HG02885 (cell line): ENCODE measurements around the gene PRR3.
A peak's percentile ranks its signal among the peaks of the same experiment; 100 is the strongest.

Experiments used
- ATAC-seq: cut with Tn5 transposase; IDR thresholded peaks from one replicate; pipeline ENCODE4 v1.9.1; 2021; ENCODE audit warnings: mild to moderate bottlenecking; ENCODE audit not compliant: unreplicated experiment, poor library complexity

PRR3 gene

DNA sequence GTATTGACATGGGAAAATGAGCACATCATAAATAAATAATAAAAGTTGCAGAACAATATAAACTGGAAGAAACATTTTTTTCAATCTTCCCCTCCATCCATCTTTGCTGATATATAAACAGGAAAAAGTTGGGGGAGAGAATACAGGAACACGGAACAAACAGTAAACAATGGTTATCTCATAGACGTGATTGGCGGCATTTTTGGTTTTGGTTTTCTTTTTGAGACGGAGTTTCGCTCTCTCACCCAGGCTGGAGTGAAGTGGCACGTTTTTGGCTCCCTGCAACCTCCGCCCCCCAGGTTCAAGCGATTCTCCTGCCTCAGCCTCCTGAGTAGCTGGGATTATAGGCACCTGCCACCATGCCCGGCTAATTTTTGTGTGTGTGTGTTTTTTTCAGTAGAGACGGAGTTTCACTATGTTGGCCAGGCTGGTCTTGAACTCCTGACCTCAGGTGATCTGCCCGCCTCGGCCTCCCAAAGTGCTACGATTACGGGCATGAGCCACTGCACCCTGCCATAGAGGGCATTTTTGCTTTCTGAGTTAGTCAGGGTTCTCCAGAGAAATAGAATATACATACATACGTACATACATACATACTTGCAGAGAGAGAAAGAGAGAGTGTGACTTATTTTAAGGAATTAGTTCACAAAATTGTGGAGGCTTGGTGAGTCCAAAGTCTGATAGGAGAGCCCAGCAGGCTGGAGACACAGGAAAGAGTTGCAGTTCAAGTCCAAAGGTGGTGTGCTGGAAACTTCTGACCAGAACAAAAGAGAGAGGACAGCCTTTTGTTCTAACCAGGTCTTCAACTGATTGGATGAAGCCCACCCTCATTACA is 23.4 kb upstream of the PRR3 start:
- ATAC-seq, result no peak

DNA sequence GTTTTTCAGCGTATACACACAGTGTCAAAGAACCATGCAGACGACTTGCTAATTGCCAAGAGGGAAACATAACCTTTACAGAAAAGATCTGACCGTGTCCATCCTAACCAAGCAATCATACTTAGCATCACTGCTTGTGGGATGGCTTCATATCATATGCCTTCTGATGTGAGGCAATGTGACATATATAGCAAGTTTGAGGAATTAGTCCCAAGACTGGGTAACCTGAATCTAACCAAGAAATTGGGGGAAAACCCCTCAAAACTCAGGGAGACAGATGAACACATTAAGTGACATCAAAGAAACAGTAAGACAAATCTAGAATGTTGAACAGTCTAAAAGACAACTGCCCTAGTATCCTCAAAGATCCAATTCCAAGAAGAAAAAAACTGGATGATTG is 19.2 kb upstream of the PRR3 start:
- no peak for ATAC-seq

DNA sequence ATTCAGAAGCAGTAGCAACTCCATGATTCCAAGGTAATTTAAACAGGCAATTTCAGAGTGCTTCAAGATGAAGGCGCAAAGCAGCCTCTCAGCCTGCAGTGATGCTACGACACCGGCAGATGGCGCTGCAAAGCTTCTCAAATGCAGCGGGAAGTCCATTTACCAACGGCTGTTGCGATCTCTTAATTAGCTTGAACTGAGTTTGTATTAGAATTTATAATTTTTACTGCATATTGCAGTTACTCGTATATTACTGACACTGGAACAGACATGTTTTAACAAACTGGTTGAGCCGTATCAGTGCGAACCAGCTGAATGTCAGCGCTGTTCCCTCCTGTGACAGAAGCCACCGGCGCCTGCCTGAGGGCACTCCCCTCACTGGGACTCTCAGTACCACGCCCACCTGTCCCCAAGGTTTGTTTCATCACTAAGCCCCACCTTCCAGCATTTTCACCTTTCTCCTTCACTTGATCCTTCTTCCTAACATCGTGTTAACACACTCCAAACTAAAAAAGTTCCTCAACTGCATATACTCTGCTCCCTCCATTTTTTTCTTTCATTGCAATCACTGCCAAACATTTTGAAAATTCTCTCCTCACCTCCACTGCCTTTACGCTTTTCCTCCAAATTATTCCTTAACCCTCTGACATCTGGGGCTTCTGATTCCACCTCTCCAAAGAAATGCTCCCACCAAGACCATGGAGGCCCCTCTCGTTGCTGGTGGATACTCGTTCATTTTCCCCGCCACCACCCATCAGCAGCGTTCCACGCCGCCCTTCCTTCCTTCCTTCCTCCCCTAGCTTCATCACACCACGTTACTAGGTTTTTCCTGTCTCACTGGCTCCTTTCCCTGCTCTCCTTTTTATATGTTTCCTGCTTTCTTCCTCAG is 15.3 kb upstream of the PRR3 start:
- peak; percentile 48 for ATAC-seq

DNA sequence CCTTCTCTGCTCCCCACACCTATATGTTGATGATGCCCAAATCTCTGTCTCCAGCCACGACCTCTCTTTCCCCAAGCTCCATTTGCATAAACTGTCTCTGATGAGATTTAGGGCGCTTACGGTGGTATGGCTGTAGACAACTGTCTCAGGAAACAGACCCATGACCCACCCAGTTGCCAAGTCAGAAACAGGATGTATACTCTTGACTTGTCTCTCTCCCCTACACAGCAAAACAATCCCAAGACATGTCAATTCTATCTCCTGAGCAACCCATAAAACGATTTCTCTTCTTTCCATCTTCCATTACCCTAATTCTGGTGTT is 14.7 kb upstream of the PRR3 start:
- no peak for ATAC-seq

DNA sequence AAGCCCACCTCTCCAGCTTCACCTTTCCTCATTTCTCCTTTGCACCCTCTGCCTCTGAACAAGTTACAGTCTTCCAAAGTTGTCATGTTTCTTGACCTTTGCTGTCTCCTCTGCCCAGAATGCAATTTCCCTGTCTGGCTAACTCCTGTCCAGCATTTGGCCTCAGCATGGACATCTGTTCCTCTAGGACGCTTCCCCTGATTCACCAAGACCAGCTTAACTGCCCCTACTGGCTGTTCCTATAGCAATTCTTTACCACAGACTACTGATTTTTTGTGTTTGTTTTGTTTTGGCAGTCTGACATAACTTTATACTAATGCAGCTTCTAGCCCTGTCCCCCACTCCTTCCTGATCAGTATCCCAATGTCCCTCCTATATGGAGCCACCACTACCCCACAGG is 14.2 kb upstream of the PRR3 start:
- ATAC-seq, result no peak

DNA sequence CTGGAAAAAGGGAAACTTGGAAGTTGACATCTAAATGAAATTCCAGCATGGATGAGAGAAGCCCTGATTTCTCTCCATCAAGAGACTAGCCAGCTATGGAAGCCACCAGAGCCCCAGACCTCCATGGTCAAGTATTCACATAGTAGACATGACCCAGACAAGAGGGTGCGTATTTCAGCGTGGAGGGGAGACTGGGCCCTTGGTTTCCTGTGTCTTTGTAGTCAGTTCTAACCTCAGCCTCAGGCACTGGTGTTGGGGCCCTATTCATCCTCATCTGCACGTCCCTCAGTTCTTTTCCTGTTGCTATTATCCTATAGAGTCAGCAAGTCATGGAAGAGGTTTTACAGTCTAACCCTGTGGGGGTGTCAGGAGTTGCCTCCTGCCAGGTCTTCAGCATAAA is 13.3 kb upstream of the PRR3 start:
- no peak for ATAC-seq

DNA sequence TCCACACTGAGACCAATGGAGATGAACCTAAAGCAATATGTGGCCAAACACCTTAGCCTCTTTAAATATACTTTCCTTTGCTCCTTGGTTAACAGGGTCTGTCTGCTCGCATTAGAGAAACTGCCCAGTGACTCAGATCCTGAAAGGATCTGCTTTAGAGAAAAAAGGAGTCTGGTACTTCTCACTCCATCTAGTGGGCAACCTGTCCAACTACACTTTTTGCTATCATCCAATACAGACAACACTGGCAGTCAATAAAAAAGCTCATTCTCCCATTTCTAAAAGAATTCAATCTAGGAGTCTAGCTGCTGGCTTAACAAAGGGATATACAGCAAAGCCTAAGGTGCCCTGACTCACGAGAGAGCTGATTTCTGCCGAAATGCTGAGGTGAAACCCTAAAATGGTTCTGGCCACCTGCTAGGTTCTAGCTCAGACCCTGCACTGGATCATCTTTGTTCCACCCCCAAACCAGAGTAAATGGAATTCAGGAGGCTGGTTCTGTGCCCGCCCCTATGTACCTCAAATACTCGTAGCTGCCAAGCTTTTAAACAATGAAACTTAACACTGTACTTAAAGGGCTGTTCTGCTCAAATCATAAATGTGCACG is 12.3 kb upstream of the PRR3 start:
- no peak for ATAC-seq

DNA sequence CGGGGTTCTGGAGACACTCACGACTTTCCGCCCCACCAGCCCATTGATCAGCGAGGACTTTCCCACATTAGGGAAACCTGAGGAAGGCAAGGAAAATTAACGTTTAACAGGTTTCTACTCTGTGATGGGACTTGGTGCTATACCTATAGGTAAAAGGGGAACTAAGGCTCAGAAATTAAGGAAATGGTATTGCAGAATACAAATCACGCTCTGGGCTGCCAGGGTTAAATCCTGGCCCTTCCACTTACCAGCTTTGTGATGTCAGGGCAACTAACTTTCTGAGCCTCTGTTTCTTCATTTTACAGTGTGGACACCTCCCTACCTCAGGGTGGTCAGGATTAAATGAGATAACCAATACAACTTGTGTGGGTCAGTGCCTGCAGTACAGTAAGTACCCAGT is 9.6 kb upstream of the PRR3 start:
- no peak for ATAC-seq

DNA sequence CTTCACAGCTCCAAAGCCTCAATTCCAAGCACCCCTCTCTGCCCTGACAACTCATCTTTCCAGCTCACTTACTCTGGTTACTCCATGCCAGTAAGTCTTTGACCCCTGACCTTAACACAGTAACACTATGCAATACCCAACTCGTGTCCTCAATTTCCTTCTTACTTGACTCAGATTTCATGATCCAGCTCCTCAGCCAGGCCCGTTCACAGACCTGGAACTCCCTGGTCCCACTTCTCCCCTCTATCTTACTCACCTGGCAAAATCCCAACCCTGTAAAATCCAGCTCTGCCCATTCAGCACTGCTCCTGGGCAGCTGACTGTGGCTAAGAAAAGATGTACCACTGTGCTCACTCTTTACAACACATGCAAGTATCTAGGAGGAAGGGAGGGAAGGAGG is 8.7 kb upstream of the PRR3 start:
- ATAC-seq, result no peak

DNA sequence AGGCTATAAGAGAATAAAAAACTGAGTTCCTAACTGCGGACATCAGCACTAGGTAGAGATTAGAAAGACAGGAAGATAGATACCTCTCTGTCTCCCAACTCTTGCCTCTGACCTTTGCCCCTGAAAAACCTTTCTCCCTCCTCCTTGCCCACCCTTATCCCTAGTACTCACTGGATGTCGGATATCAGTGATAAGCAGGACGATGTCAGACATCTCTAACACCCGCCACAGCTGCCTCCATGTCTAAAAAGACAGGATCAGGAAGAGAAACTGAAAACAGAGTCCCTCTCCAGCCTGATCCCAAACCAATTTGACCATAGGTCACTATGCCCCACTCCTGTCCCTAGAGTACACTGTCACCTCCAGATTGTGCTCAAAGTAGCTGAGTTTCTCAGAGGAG is 2.7 kb upstream of the PRR3 start:
- no peak for ATAC-seq

DNA sequence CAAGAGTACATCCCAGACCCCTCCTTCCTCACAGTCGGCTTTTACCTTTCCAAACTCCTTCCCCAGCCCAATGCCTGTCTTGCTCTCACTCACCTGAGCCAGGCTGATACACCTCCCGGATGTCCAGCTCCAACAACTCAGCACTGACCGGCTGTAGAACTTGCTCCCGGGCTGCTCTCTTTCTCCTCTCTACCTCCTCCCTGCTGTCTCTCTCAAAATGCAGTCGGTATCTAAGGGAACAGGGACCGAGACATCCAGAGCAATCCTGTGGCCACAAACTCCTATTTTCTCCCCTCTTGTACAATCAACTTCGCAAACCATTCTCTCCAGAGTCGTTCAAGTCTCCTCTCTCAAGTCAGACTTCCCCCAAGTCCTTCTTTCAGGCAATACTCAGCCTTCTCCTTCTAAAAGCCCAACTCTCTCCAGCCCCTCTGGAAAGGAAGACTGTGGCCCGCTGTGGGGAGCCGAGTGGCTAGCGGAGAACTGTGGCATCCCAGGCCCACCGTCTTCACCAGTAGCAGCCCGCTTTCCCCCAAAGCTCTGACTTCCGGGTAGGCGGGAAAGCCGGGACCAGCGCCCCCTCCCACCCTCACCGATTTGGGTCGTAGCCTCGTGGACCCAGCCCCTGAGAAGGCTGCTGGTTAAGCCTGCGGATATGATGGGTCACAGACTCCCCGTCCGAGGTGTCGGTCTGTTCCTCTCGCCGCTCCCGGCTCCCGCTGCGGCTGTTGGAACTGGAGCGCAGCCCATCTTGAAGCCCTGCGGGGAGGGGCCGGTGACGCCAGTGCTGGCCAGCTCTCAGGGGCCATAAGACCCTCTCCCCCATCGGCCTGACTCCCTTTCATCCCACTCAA is 1.9 kb upstream of the PRR3 start:
- ATAC-seq, result no peak

DNA sequence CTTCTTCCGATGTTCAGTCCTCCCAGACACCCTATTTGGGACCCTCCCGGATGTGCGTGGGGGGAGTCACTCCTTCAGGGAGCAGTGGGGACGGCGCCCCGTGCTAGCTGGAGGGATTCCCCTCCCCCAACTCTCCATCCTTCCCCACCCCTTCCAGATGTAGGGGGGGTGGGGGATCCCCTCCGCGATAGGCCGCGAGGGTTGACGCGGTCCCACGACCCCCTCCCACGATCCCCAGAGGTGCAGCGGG is 1.4 kb upstream of the PRR3 start:
- ATAC-seq, result no peak

DNA sequence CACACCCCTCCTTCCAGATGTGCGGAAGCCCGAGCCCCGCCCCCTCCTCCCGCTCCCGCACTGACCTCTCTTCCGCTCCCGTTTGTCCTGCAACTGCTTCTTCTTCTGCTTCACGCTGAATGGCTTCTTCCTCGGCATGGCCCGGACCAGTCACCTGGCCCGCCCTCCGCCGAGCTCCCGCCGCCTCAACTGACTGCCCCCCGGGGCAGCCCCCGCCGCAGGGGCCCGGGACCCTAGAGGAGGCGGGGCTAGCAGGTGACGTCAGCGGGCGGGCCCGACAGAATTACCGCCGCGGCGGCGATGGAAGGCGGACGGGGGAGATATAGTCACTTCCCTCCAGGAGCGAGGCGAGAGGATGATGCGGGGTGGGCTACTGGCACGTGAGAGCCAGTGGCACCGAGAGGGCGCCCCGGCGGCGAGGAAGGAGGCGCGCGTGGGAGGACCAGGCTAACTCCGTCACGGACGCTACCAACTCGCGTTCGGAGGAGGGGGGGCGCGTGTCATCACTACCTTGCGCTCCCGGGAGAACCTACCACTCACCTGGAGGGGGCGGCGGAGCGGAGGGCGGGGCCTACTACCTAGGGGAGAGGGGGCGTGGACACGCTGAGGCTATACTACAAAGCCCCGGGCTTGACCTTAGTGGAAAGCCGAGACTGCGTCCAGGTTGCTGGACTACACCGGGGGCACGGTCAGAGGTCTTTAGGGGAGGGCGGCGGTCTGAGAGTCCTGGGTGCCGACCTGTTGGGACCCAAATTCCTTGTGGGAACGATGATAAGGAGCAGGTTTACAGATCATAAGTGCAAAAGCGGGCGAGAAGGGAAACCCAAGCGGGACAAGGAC is 809 bp upstream of the PRR3 start, which contains the start of gene GNL1:
GNL1 (minus strand) TSS at position 424 of the 840 bp plus-strand sequence; CDS start at position 138, 286 bp downstream.
- peak; percentile 84 for ATAC-seq

DNA sequence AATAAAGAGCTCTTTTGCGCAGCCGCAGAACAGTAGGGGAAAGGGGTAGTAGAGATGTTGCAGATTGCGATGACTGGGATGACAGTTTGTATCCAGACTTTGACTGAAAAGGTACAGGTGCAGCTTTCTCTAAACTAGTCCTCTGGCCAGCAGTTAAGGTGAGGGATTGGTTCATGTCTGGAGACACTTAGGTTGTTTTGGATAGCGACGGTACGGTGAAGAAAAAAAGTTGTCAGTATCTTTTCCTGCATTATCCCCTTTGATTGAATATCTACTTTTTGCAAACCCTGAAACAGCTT is 537 bp downstream of the PRR3 start:
- no peak for ATAC-seq

DNA sequence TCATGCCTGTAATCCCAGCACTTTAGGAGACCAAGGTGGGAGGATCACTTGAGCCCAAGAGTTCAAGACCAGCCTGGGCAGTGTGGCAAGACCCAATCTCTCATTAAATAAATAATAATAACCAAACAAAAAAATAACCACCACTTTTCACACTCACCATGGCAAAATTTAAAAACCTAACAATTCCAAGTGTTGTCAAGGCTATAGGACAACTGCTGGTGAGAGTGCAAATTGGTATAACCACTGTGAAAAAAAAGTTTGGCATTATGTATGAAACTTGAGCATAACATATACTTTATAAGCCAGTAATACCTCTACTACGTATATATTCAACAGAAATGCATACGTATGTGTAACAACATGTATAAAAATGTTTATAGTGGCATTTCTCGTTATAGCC is 3.8 kb downstream of the PRR3 start:
- no peak for ATAC-seq

DNA sequence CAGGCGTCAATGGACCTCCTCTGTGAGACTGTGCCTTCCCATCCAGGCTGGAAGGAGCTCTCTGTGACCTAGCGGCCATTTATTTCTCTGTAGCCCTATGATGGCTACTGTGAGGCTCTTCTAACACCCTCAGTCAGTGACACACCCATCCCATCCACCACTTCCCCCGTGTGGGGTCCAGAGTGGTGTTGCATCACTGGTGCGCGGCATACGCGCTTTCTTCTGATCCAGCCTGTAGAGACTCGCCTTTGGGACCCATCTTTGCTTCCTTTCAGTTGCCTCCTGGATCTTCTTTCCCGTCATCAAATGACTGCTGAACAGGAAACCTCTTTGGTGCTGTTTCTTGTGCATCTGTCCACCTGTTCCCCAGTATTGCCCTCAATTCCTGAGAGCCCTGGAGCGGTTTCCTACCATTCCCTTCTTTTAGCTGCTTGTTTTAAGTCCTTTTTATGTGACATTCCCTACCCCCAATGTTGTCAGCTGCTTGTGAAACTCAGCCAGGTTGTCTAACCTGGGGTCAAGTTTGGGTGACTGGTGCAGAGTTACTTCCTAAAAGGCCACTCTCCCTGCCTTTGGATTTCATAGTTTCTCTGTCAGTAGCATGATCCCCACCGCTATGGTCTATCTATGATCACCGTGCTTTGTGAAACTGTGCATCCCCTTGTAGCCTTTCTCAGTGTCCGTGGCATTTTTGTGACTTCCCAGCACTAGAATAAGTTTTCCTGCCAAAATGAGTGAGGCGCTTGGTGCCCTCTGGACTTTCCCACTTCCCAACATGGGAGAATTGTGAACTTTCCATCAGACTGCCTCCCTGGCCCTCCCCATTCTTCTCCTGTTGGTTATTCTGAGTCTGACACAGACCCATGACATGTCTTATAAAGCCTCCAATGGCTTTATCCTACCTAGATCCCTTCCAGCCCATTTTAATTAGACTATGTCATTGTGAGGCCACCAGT is 5.7 kb downstream of the PRR3 start:
- ATAC-seq, result no peak

DNA sequence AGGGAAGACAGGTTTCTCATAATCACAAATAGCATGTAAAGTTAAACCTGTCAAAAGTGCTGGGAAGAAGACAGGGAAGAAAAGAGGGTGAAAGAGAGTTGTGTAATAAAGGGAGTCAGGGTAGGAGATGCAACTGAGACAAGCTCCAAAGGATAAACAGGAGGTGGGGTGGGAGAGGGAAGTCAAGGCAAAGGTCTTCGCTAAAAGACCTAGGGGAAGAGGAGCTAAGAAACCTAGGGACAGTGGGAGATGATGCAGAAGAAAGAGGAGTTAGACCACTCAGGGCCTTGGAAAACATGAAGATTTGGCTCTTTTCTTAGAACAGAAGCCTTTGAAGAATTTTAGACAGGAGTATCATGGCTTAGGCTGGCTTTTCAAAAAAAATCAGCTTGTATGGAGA is 7.0 kb downstream of the PRR3 start:
- no peak for ATAC-seq

DNA sequence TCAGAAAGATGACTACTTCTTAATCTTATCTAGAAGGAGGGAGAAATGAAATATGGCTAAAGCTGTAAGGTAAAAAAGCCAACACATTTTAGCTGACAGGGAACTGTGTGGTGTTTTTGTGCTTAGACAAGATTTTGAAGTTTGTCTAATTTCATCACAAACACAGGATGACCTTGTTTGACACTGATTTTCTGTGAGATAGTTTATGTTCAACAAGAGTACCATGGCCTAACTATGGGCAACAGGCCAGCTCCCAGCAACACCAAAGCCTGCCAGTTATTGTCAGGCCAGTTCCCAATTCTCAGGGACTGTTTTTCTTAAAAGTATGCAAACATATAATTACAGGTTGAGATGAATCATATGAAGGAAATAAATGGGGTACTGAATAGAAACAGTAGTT is 8.7 kb downstream of the PRR3 start:
- no peak for ATAC-seq

DNA sequence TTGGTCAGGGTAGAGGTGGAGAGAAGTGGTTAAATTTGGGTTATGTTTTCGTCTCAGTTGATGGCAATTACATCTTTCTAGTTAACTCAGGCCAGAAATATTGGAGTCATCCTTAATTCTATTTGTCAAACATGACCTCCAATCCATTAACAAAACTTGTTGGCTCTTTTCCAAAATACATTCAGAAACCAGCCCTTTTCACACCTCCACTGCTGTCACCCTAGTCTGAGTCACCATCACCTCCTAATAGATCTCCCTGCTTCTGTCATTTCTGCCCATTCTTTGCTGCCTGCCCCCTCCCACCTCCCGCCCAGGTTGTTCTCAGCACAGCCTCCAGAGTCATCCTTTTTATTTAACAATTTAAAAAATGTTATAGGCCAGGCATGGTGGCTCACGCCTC is 11.2 kb downstream of the PRR3 start:
- no peak for ATAC-seq
